Heart right ventricle (tissue), 16 donors: ENCODE data around the gene TRDN. TPM values are rescaled to one million over a fixed set of nuclear protein-coding genes. Genes with fewer than 3 reads are reported as not detected.

Experiments
- ATAC-seq, 8 donors: fragments of 200-7000 bp; cut with Tn5 transposase; one replicate each; pipeline ENCODE4 v1.9.1; 2020; ENCODE audit warnings: mild to moderate bottlenecking in 8 of 8, moderate library complexity in 8 of 8, moderate number of reproducible peaks in 1 of 8
- DNase-seq, 2 donors: peaks; one replicate each; pipeline ENCODE4 v3.0.0-alpha.2; 2020
- H3K27ac ChIP-seq, 10 donors: fragments of 200-600 bp; sonication (generic) in 2 of 10; one replicate each; pipeline versions ENCODE4 v1.5.0 to v1.8.0; 2020 to 2022; ENCODE audit warnings: mild to moderate bottlenecking in 3 of 10
- H3K27me3 ChIP-seq, 7 donors: fragments of 200-600 bp; one replicate each; pipeline ENCODE4 v1.8.0; 2021 to 2022; ENCODE audit warnings: mild to moderate bottlenecking in 2 of 7
- H3K36me3 ChIP-seq, 9 donors: fragments of 200-600 bp; sonication (generic) in 1 of 9; one replicate each; pipeline versions ENCODE4 v1.5.0 to v1.8.0; 2020 to 2022; ENCODE audit warnings: mild to moderate bottlenecking in 2 of 9
- H3K4me1 ChIP-seq, 9 donors: fragments of 200-600 bp; sonication (generic) in 1 of 9; one replicate each; pipeline versions ENCODE4 v1.5.0 to v1.8.0; 2020 to 2022; ENCODE audit warnings: mild to moderate bottlenecking in 4 of 9
- H3K4me3 ChIP-seq, 10 donors: fragments of 200-600 bp; sonication (generic) in 2 of 10; one replicate each; pipeline versions ENCODE4 v1.5.0 to v1.8.0; 2020 to 2022; ENCODE audit warnings: mild to moderate bottlenecking in 7 of 10, moderate library complexity in 2 of 10
- H3K9me3 ChIP-seq, 11 donors: fragments of 200-600 bp in 10 of 11; sonication (generic) in 2 of 11; one replicate each; pipeline versions ENCODE4 v1.5.0 to v1.8.0; 2013 to 2022; ENCODE audit warnings: mild to moderate bottlenecking in 2 of 11, control low read depth in 1 of 11, moderate library complexity in 1 of 11
- CTCF ChIP-seq, 9 donors: fragments of 200-600 bp; sonication (generic) in 2 of 9; IDR thresholded peaks; one replicate each; pipeline versions ENCODE4 v1.5.0 to v1.8.0; 2021 to 2022; ENCODE audit warnings: antibody characterized with exemption in 9 of 9, mild to moderate bottlenecking in 5 of 9, moderate library complexity in 1 of 9
- WGBS, 2 donors: extraction: QIAGEN DNeasy Blood & Tissue Kit; methylation state at CpG; one replicate each; pipeline ENCODE4 v1.1.7; 2013; ENCODE audit warnings: inconsistent platforms in 1 of 2; 5-methylcytosine and 5-hydroxymethylcytosine counted together
- intact Hi-C, 10 donors: fragments of 100-400 bp; cut with DNase I; formaldehyde crosslinking; loops; one replicate each; pipeline versions ENCODE4 v1.11.1 to v1.14.2; 2022
- polyA plus RNA-seq, 2 donors: library from polyadenylated mRNA; stranded (reverse); fragments of 200-250 nt; gene quantifications; one replicate each; pipeline ENCODE4 v1.2.3, GENCODE V29; 2013
- total RNA-seq, 10 donors: library from RNA; stranded (reverse); fragmentation: NEBNext Ultra II Directional in 3 of 10; extraction: Animal tissue kit (Norgen Biotek cat#: 25700) in 3 of 10; gene quantifications; one replicate each; pipeline versions ENCODE4 v1.2.1 to v1.2.4, GENCODE V29; 2021 to 2023
- donor health status: Arrhythmogenic right ventricular cardiomyopathy.
- donor health status: ischemic (EF 13 %, LVEDD 7.1; RV severe dilation, severe dysfunction).
- donor health status: healthy with polysubstance abuse.
- donor health status: DM: no; HTN: yes; CAD: no.
- donor health status: DM: no; HTN: no; CAD: no.
- donor health status: ischemic (EF 25% LVEDD 6.9; RV normal size, moderate dysfunction).
- donor health status: ischemic (EF 25% LVEDD 5.7; RV mildly dilated, moderate dysfunction).
- donor health status: healthy.
- donor health status: DM: yes; HTN: yes; CAD: no.
- donor health status: Ischemic cardiomyopathy.
- donor health status: ischemic (EF 35%, LVEDD 5.7; RV mildly dilated, moderate dysfunction).
- donor health status: nonischemic (EF 11% LVEDD 7.7; RV severe dilation, severe dysfunction).
- donor health status: DM: yes; HTN: yes; CAD: no.
- donor health status: PGD.
- donor health status: ischemic (EF 29% LVEDD 5.4; RV normal size, mild dysfunction).
- donor health status: nonischemic (EF 23%, LVEDD 6.1; RV moderate dilation, normal function).

TRDN gene
- total and polyA plus RNA-seq, 12 donors = 37.6 to 1,141 (median 437) TPM

GRCh38 chr6:123648723-123649122 is 12.0 kb upstream of the TRDN start:
- TF ChIP-seq CTCF (IDR thresholded peaks at IDR 0.05) = no peak
- Histone ChIP-seq H3K27ac (no peak overlapping the region), H3K36me3 (no peaks in the 10 kb centered on the region), H3K9me3 (peaks cover 0 to 12% (median 0%) of the 10 kb centered on the region in 11 donors), H3K27me3 (no peaks in the 10 kb centered on the region), H3K4me1 (peaks cover 0 to 6% (median 0%) of the 10 kb centered on the region in 9 donors), H3K4me3 (no peak overlapping the region)
- DNase-seq = no peak
- intact Hi-C loops = no loop called here
- ATAC-seq = no peak

- intact Hi-C loops = no loop called here
- no peaks in the 10 kb centered on the region for H3K36me3 ChIP-seq
- H3K4me1 ChIP-seq = peaks cover 0 to 6% (median 0%) of the 10 kb centered on the region in 9 donors
- WGBS, 2 donors = 52 to 77% methylated on average over 1 of the region's 1 CpG
- H3K4me3 ChIP-seq = no peak overlapping the region
- H3K27ac ChIP-seq = no peak overlapping the region
- DNase-seq = no peak
- peaks cover 0 to 12% (median 0%) of the 10 kb centered on the region in 11 donors for H3K9me3 ChIP-seq
- no peak for TF ChIP-seq CTCF (IDR thresholded peaks at IDR 0.05)
- ATAC-seq = no peak
- no peaks in the 10 kb centered on the region for H3K27me3 ChIP-seq
Measured at GRCh38 chr6:123648020-123648580, 11.3 kb upstream of the TRDN start.

GRCh38 chr6:123641497-123641896 is 4.7 kb upstream of the TRDN start:
- H3K27ac ChIP-seq = peak overlapping the region in 1 of 10 donors; percentile 69
- intact Hi-C loops = no loop called here
- no peak overlapping the region for H3K4me3 ChIP-seq
- no peaks in the 10 kb centered on the region for H3K27me3 ChIP-seq
- no peak for DNase-seq
- peak in 1 of 8 donors; percentile 41 for ATAC-seq
- no peaks in the 10 kb centered on the region for H3K9me3 ChIP-seq
- H3K4me1 ChIP-seq = peaks cover 0 to 31% (median 0%) of the 10 kb centered on the region in 9 donors
- no peak for TF ChIP-seq CTCF (IDR thresholded peaks at IDR 0.05)
- no peaks in the 10 kb centered on the region for H3K36me3 ChIP-seq
- whole genome bisulfite sequencing, 2 donors = 20 to 35% methylated on average over 1 of the region's 1 CpG

- Histone ChIP-seq H3K4me3 (no peak overlapping the region), H3K27ac (peak overlapping the region in 7 of 10 donors; percentile 42 to 71 (median 57))
- 36 to 38% methylated on average over 6 of the region's 6 CpGs for WGBS, 2 donors
Measured at GRCh38 chr6:123640567-123641187, 3.9 kb upstream of the TRDN start.

More at GRCh38 chr6:123640567-123641187, 3.9 kb upstream of the TRDN start:
- H3K9me3 ChIP-seq = no peaks in the 10 kb centered on the region
- no peaks in the 10 kb centered on the region for H3K36me3 ChIP-seq
- DNase-seq (no peak), ATAC-seq (peak in 2 of 8 donors; percentile 28 to 47)
- intact Hi-C loops = no loop called here
- peaks cover 0 to 31% (median 0%) of the 10 kb centered on the region in 9 donors for H3K4me1 ChIP-seq
- H3K27me3 ChIP-seq = no peaks in the 10 kb centered on the region
- TF ChIP-seq CTCF (IDR thresholded peaks at IDR 0.05) = no peak
